Measurements from ENCODE around the gene NUDT1. TPM values are rescaled to one million over a fixed set of nuclear protein-coding genes. Genes with fewer than 3 reads are reported as not detected.

NUDT1 gene
- total RNA-seq: 16.9 TPM

GRCh38 chr7:2241580-2242540, at the start of gene NUDT1, which contains the start of gene MRM2:
Gene NUDT1, plus strand, starts transcription at chr7:2242226. Its CDS starts 2,349 bp downstream, at chr7:2244575.
Gene MRM2, minus strand, starts transcription at chr7:2242205. Its CDS starts 36 bp downstream, at chr7:2242169.

GRCh38 chr7:2232766-2233520, 9.1 kb upstream of the NUDT1 start, which contains the start of gene MAD1L1:
Gene MAD1L1, minus strand, starts transcription at chr7:2232945. Its CDS starts 2,812 bp downstream, at chr7:2230133.

Other genes with a start within 250 kb of the NUDT1 start
- 36.9 TPM for gene MAD1L1, start 9.3 kb upstream of the NUDT1 start, total RNA-seq
- 13.1 TPM for gene MRM2, start within 50 bp of the NUDT1 start, total RNA-seq
- 5.3 TPM for gene SNX8, start 72.2 kb downstream of the NUDT1 start, total RNA-seq
- gene EIF3B, start 112.6 kb downstream of the NUDT1 start, total RNA-seq: 70.4 TPM
- 5.6 TPM for gene CHST12, start 161.4 kb downstream of the NUDT1 start, total RNA-seq
- not detected for gene GRIFIN, start 234.2 kb downstream of the NUDT1 start, total RNA-seq